ENCODE measurements around the gene SUMO2. TPM values are rescaled to one million over a fixed set of nuclear protein-coding genes. Genes with fewer than 3 reads are reported as not detected.
A peak's percentile ranks its signal among the peaks of the same experiment; 100 is the strongest.

SUMO2 gene
- total RNA-seq, 1 donor = 92.6 TPM

DNA sequence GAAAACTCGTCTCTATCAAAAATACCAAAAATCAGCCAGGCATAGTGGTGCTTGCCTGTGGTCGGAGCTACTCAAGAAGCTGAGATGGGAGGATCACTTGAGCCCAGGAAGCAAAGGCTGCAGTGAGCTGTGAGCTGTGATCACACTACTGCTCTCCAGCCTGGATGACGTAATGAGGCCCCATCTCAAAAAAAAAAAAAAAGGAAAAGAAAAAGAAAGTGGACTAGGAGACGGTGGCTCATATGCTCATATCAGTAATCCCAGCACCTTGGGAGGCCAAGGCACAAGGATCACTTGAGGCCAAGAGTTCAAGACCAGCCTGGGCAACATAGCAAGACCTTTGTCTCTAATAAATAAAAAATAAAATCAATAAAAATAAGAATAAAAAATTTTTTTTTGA lies 8.8 kb upstream of the SUMO2 start:
- Histone ChIP-seq H4K20me1 (ENCODE audit: insufficient read depth, low read length) (no peaks in the 10 kb centered on the region), H3K27me3 (ENCODE audit: insufficient read depth, low read length) (no peaks in the 10 kb centered on the region), H3K4me3 (ENCODE audit: insufficient read depth, low read length) (no peak overlapping the region), H3K27ac (ENCODE audit: low read depth, low read length) (no peak overlapping the region), H3K4me2 (ENCODE audit: insufficient read depth, low read length) (no peak overlapping the region), H3K4me1 (ENCODE audit: insufficient read depth, low read length) (no peaks in the 10 kb centered on the region), H2AFZ (ENCODE audit: low read length) (peak overlapping the region; percentile 22), H3K79me2 (ENCODE audit: insufficient read depth, low read length) (no peaks in the 10 kb centered on the region), H3K9me3 (ENCODE audit: low read depth, low read length) (no peaks in the 10 kb centered on the region), H3K36me3 (ENCODE audit: insufficient read depth, low read length) (no peaks in the 10 kb centered on the region)
- no peak for DNase-seq (ENCODE audit: insufficient read length, low spot score, missing footprints)
- TF ChIP-seq, protein P1, sequence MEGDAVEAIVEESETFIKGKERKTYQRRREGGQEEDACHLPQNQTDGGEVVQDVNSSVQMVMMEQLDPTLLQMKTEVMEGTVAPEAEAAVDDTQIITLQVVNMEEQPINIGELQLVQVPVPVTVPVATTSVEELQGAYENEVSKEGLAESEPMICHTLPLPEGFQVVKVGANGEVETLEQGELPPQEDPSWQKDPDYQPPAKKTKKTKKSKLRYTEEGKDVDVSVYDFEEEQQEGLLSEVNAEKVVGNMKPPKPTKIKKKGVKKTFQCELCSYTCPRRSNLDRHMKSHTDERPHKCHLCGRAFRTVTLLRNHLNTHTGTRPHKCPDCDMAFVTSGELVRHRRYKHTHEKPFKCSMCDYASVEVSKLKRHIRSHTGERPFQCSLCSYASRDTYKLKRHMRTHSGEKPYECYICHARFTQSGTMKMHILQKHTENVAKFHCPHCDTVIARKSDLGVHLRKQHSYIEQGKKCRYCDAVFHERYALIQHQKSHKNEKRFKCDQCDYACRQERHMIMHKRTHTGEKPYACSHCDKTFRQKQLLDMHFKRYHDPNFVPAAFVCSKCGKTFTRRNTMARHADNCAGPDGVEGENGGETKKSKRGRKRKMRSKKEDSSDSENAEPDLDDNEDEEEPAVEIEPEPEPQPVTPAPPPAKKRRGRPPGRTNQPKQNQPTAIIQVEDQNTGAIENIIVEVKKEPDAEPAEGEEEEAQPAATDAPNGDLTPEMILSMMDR (IDR thresholded peaks at IDR 0.05; ENCODE audit: extremely low read depth, low read depth, low read length) = no peak

DNA sequence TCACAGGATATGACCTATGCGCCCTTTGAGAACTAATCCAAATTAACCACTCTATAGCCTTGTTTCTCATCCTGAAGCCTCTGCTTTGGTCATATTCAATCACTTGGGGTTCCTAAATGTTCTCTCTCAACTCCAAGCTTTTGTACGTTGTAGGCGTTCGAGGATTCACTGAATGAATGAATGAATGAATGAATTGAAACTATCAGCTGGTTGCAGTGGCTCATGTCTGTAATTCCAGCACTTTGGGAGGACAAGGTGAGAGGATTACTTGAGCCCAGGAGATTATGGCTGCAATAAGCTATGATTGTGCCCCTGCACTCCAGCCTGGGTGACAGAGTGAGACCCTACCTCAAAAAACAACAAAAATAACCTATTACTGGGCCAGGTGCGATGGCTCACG lies 5.9 kb upstream of the SUMO2 start:
- no peak for DNase-seq (ENCODE audit: insufficient read length, low spot score, missing footprints)
- no peak overlapping the region for H3K27ac ChIP-seq (ENCODE audit: low read depth, low read length)
- no peaks in the 10 kb centered on the region for H3K9me3 ChIP-seq (ENCODE audit: low read depth, low read length)
- H2AFZ ChIP-seq (ENCODE audit: low read length) = no peak overlapping the region
- no peak overlapping the region for H3K4me2 ChIP-seq (ENCODE audit: insufficient read depth, low read length)
- H3K4me3 ChIP-seq (ENCODE audit: insufficient read depth, low read length) = no peak overlapping the region
- no peaks in the 10 kb centered on the region for H3K27me3 ChIP-seq (ENCODE audit: insufficient read depth, low read length)
- TF ChIP-seq, protein P1 (IDR thresholded peaks at IDR 0.05; ENCODE audit: extremely low read depth, low read depth, low read length) = no peak
- H3K79me2 ChIP-seq (ENCODE audit: insufficient read depth, low read length) = no peaks in the 10 kb centered on the region
- no peaks in the 10 kb centered on the region for H3K4me1 ChIP-seq (ENCODE audit: insufficient read depth, low read length)
- no peaks in the 10 kb centered on the region for H4K20me1 ChIP-seq (ENCODE audit: insufficient read depth, low read length)
- no peaks in the 10 kb centered on the region for H3K36me3 ChIP-seq (ENCODE audit: insufficient read depth, low read length)

DNA sequence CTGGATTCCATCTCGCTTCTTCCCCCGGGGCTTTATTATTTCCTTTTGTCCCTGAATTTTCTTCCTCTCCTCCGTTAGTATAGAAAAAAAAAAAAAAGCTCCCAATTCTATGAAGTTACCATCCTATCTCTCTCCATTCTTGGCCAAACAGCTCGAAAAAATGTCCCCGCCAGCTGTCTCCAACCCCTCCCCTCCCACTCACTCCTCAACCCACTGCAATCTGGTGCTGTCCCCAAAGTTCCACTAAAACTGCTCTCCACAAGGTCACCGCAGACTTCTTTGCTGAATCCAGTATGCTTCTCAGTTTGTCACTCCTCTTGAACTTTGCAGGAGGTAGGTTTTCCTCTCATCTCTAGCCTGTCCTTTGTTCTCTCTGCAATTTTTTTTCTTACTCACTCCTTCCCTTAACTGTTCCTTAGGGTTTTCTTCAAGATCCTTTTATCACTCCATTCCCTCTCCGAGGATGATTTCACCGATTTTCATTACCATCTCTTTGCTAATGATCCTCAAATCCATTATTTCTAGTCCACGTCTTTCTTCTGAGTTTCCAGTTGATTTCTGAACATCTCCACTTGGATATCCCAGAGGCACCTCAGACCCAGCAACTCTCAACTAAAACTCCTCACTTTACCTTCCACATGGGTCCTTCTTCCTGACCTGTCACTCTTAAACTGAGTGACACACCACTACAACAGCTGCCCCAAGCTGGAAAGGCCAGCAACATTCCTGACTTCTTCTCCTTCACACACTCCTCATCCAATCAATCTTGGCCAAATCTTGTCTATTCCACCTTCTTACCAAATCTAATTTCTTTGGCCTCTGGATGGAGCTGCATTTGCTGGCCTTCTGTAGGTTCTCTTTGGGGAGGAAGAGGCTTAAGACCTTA lies 1.5 kb upstream of the SUMO2 start:
- no peak overlapping the region for H3K4me3 ChIP-seq (ENCODE audit: insufficient read depth, low read length)
- DNase-seq (ENCODE audit: insufficient read length, low spot score, missing footprints) = no peak
- peaks cover 26% of the 10 kb centered on the region for H4K20me1 ChIP-seq (ENCODE audit: insufficient read depth, low read length)
- H3K4me1 ChIP-seq (ENCODE audit: insufficient read depth, low read length) = peaks cover 6% of the 10 kb centered on the region
- H3K27me3 ChIP-seq (ENCODE audit: insufficient read depth, low read length) = no peaks in the 10 kb centered on the region
- H2AFZ ChIP-seq (ENCODE audit: low read length) = peak overlapping the region; percentile 10
- no peak overlapping the region for H3K27ac ChIP-seq (ENCODE audit: low read depth, low read length)
- peaks cover 16% of the 10 kb centered on the region for H3K36me3 ChIP-seq (ENCODE audit: insufficient read depth, low read length)
- no peaks in the 10 kb centered on the region for H3K9me3 ChIP-seq (ENCODE audit: low read depth, low read length)
- H3K4me2 ChIP-seq (ENCODE audit: insufficient read depth, low read length) = no peak overlapping the region
- H3K79me2 ChIP-seq (ENCODE audit: insufficient read depth, low read length) = peaks cover 32% of the 10 kb centered on the region
- TF ChIP-seq, protein P1 (IDR thresholded peaks at IDR 0.05; ENCODE audit: extremely low read depth, low read depth, low read length) = no peak

DNA sequence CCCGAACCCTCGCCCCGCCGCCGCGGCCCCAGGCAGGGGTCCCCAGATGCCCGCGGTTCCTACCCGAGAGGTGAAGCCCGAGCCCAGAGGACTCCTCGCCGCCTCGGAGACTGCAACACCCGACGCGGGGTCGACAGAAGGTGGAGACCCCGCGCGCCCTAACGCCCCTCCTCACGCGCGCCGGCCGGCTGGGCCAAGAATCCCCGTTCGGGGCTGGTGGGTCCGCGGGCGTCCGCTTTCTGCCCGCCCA lies 515 bp downstream of the SUMO2 start:
- no peak for DNase-seq (ENCODE audit: insufficient read length, low spot score, missing footprints)

More for the DNA sequence above, 515 bp downstream of the SUMO2 start:
- Histone ChIP-seq H3K4me2 (ENCODE audit: insufficient read depth, low read length) (peak overlapping the region; percentile 96), H3K27me3 (ENCODE audit: insufficient read depth, low read length) (no peaks in the 10 kb centered on the region), H3K4me1 (ENCODE audit: insufficient read depth, low read length) (peaks cover 6% of the 10 kb centered on the region), H3K4me3 (ENCODE audit: insufficient read depth, low read length) (peak overlapping the region; percentile 83), H3K27ac (ENCODE audit: low read depth, low read length) (peak overlapping the region; percentile 92), H4K20me1 (ENCODE audit: insufficient read depth, low read length) (peaks cover 35% of the 10 kb centered on the region), H3K79me2 (ENCODE audit: insufficient read depth, low read length) (peaks cover 51% of the 10 kb centered on the region), H3K9me3 (ENCODE audit: low read depth, low read length) (no peaks in the 10 kb centered on the region), H2AFZ (ENCODE audit: low read length) (peak overlapping the region; percentile 59), H3K36me3 (ENCODE audit: insufficient read depth, low read length) (peaks cover 31% of the 10 kb centered on the region)
- TF ChIP-seq, protein P1 (IDR thresholded peaks at IDR 0.05; ENCODE audit: extremely low read depth, low read depth, low read length) = no peak
